Body of pancreas (tissue), 4 donors: Measurements from ENCODE around the gene HELZ.
"Not testable (repeated sequence)": the region's sequence is repeated elsewhere in the genome, so short reads cannot be mapped to it uniquely, and the experiment has no call there.

Source experiments
- CTCF ChIP-seq, 7 experiments: fragments of 450-650 bp in 4 of 7; fragments of 200-600 bp in 3 of 7; sonication (generic) in 3 of 7; IDR thresholded peaks; one replicate each; pipeline ENCODE4 v1.5.1; 2016 to 2019; ENCODE audit warnings: antibody characterized with exemption in 7 of 7
- POLR2A ChIP-seq, 3 donors: fragments of 450-650 bp; IDR thresholded peaks; one replicate each; pipeline ENCODE4 v1.6.1; 2016; ENCODE audit warnings: antibody characterized with exemption in 3 of 3, mild to moderate bottlenecking in 2 of 3

- TF ChIP-seq CTCF, POLR2A (IDR thresholded peaks at IDR 0.05): not testable (repeated sequence)
These were observed 149.7 kb downstream of the HELZ start for GRCh38 chr17:67095291-67095690.
